GM23338 (cell line): ENCODE results near the gene SLC23A1. TPM values are rescaled to one million over a fixed set of nuclear protein-coding genes. Genes with fewer than 3 reads are reported as not detected.
A peak's percentile ranks its signal among the peaks of the same experiment; 100 is the strongest.

Experiments used
- ATAC-seq: fragments of 200-7000 bp; cut with Tn5 transposase; 3 replicates; pipeline ENCODE4 v1.9.1; 2020
- DNase-seq: peaks from one replicate; pipeline ENCODE4 v3.0.0-alpha.2; 2015; ENCODE audit warnings: low spot score
- H2AFZ ChIP-seq: fragments of 200-600 bp; sonication (generic); 2 replicates; pipeline ENCODE4 v1.8.0; 2016; ENCODE audit warnings: antibody characterized with exemption, mild to moderate bottlenecking, moderate library complexity
- H3F3A ChIP-seq: fragments of 200-600 bp; sonication (generic); replicated peaks from 2 replicates; pipeline ENCODE4 v1.8.0; 2017; ENCODE audit warnings: antibody characterized with exemption, mixed run types, low read depth
- H3K27ac ChIP-seq: fragments of 200-600 bp; sonication (generic); 2 replicates; pipeline ENCODE4 v1.6.1; 2016; ENCODE audit warnings: low read depth
- H3K27me3 ChIP-seq: fragments of 200-600 bp; sonication (generic); 2 replicates; pipeline ENCODE4 v1.8.0; 2016; ENCODE audit warnings: mild to moderate bottlenecking, mixed run types, moderate library complexity; ENCODE audit not compliant: insufficient read depth
- H3K36me3 ChIP-seq: fragments of 200-600 bp; sonication (generic); 2 replicates; pipeline ENCODE4 v1.8.0; 2016; ENCODE audit warnings: mild to moderate bottlenecking; ENCODE audit not compliant: insufficient read depth
- H3K4me1 ChIP-seq: fragments of 200-600 bp; sonication (generic); 2 replicates; pipeline ENCODE4 v1.8.0; 2016; ENCODE audit warnings: mild to moderate bottlenecking, moderate library complexity; ENCODE audit not compliant: insufficient read depth
- H3K4me2 ChIP-seq: fragments of 200-600 bp; sonication (generic); 2 replicates; pipeline ENCODE4 v1.7.1; 2017; ENCODE audit warnings: mixed run types
- H3K4me3 ChIP-seq: fragments of 200-600 bp; sonication (generic); 2 replicates; pipeline ENCODE4 v1.6.1; 2016; ENCODE audit warnings: mixed run types
- H3K79me2 ChIP-seq: fragments of 200-600 bp; sonication (generic); replicated peaks from 2 replicates; pipeline ENCODE4 v1.8.0; 2017; ENCODE audit warnings: mild to moderate bottlenecking; ENCODE audit not compliant: insufficient read depth
- H3K9me2 ChIP-seq: fragments of 200-600 bp; sonication (generic); 2 replicates; pipeline ENCODE4 v1.8.0; 2017; ENCODE audit not compliant: insufficient read depth
- H4K20me1 ChIP-seq: fragments of 200-600 bp; sonication (generic); replicated peaks from 2 replicates; pipeline ENCODE4 v1.8.0; 2017; ENCODE audit warnings: mild to moderate bottlenecking; ENCODE audit not compliant: insufficient read depth
- H3K27ac Mint-ChIP-seq: 2 replicates; pipeline ENCODE4 v1.8.0; 2020; ENCODE audit warnings: inconsistent platforms, mild to moderate bottlenecking, moderate library complexity, mixed read lengths
- H3K27me3 Mint-ChIP-seq: 3 replicates; pipeline ENCODE4 v1.8.0; 2022; ENCODE audit warnings: low read depth, mild to moderate bottlenecking, moderate library complexity, mixed read lengths, inconsistent platforms; ENCODE audit not compliant: insufficient read depth, poor library complexity
- H3K36me3 Mint-ChIP-seq: 3 replicates; pipeline ENCODE4 v1.8.0; 2021; ENCODE audit warnings: low read depth, mild to moderate bottlenecking, inconsistent platforms, moderate library complexity, mixed read lengths
- H3K4me1 Mint-ChIP-seq: 3 replicates; pipeline ENCODE4 v1.8.0; 2020; ENCODE audit warnings: mild to moderate bottlenecking, inconsistent platforms, mixed read lengths
- H3K4me3 Mint-ChIP-seq: 3 replicates; pipeline ENCODE4 v1.8.0; 2021; ENCODE audit warnings: moderate library complexity, mild to moderate bottlenecking, inconsistent platforms, mixed read lengths
- H3K9me3 Mint-ChIP-seq: 3 replicates; pipeline ENCODE4 v1.8.0; 2020; ENCODE audit warnings: moderate library complexity, mild to moderate bottlenecking, inconsistent platforms, mixed read lengths
- CREB1 ChIP-seq: fragments of 250-450 bp; sonication (Bioruptor Pico); IDR thresholded peaks from 2 replicates; pipeline ENCODE4 v1.5.0; 2020; ENCODE audit warnings: low read depth, mild to moderate bottlenecking, moderate library complexity
- EZH2 ChIP-seq: fragments of 200-600 bp; sonication (generic); IDR thresholded peaks from one replicate; pipeline ENCODE4 v1.8.0; 2017; ENCODE audit warnings: antibody characterized with exemption, mild to moderate bottlenecking, low read depth; ENCODE audit not compliant: unreplicated experiment
- NANOG ChIP-seq: IDR thresholded peaks from 2 replicates; pipeline ENCODE4 v1.6.1; 2016; ENCODE audit warnings: antibody characterized with exemption, borderline replicate concordance
- POLR2AphosphoS5 ChIP-seq: IDR thresholded peaks from 2 replicates; pipeline ENCODE4 v1.6.1; 2016; ENCODE audit warnings: antibody characterized with exemption, low read depth
- ZNF114 ChIP-seq: fragments of 250-450 bp; sonication (Bioruptor Pico); IDR thresholded peaks from 2 replicates; pipeline ENCODE4 v1.5.0; 2020; ENCODE audit warnings: mild to moderate bottlenecking, moderate library complexity
- ZNF331 ChIP-seq: fragments of 250-450 bp; sonication (Bioruptor Pico); IDR thresholded peaks from 2 replicates; pipeline ENCODE4 v1.5.0; 2020; ENCODE audit warnings: low read depth, mild to moderate bottlenecking, moderate library complexity
- ZNF462 ChIP-seq: fragments of 250-450 bp; sonication (Bioruptor Pico); IDR thresholded peaks from 2 replicates; pipeline ENCODE4 v1.5.0; 2020; ENCODE audit warnings: mild to moderate bottlenecking, moderate library complexity
- polyA plus RNA-seq: library from polyadenylated mRNA; unstranded; fragments of >200 nt; fragmentation: Nextera tagmentation; extraction: Ambion mirVana; gene quantifications from 2 replicates; pipeline ENCODE4 v1.2.1, GENCODE V29; 2016
- total RNA-seq: library from RNA; depleted of rRNA; stranded (reverse); fragments of >200 nt; shearing (Covaris generic); gene quantifications from 2 replicates; pipeline ENCODE4 v1.2.3, GENCODE V29; 2014

Gene SLC23A1
- total and polyA plus RNA-seq, 2 experiments from 2014 or later = 0.29 TPM; not detected in 1

DNA sequence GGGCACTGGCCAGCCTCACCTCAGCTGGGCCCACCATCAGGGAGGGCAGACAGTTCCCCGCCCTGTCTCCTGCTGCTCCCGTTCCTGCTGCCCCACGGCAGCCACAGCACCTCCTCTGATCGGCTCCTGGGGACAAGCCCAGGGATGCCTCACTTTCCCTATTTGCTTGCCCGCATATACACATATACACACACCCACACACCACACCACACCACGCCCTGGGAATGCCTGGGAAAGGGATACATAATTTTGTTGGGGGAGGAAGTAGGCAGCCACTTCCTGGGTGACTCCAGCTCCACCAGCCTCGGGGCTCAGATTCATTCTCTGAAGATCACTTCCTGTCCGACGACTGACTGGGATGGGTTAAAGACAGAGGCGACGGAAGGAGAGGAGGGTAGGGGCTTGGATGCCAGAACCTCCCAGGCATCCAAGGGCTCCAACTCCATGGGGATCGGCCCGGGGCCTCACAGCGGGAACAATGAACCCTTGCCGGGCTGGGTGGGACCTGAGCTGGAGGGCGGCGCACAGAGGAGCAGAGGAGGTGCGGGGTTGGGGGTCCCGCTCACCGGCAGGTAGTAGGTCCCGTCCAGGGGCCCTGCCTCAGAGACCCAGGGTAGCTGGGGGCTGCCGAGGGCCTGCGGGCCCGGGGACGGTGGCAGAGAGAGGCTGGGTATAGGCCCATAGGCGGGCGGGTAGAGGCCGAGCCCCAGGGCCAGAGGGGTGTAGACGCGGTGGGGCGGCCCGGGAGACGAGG, 8.7 kb upstream of the SLC23A1 start (continued):
- no peak for TF ChIP-seq ZNF462 (CRISPR knock-in tag)
- TF ChIP-seq EZH2 = no peak

- Histone ChIP-seq H3K27me3 (peaks cover 40% of the 10 kb centered on the region), H3K9me2 (no peaks in the 10 kb centered on the region), H3K79me2 (no peaks in the 10 kb centered on the region), H3F3A (peaks cover 21% of the 10 kb centered on the region), H3K4me2 (peak overlapping the region; percentile 96), H2AFZ (no peak overlapping the region), H3K4me1 (peaks cover 16% of the 10 kb centered on the region), H3K4me3 (peak overlapping the region; percentile 81; the same call in 1 of the 2 replicates), H3K36me3 (no peaks in the 10 kb centered on the region), H4K20me1 (no peaks in the 10 kb centered on the region), H3K27ac (no peak overlapping the region)
- Mint-ChIP-seq H3K27ac (no peak overlapping the region), H3K4me3 (peak overlapping the region; percentile 9; the same call in 1 of the 3 replicates), H3K27me3 (peaks cover 53% of the 10 kb centered on the region), H3K36me3 (no peaks in the 10 kb centered on the region; the same call in 2 of the 3 replicates), H3K9me3 (no peaks in the 10 kb centered on the region), H3K4me1 (peaks cover 33% of the 10 kb centered on the region)
- no peak for ATAC-seq
- no peak for DNase-seq
- TF ChIP-seq ZNF462 (CRISPR knock-in tag) (no peak), CREB1 (no peak), ZNF331 (CRISPR knock-in tag) (no peak), NANOG (no peak), ZNF114 (CRISPR knock-in tag) (no peak), POLR2AphosphoS5 (no peak)
Measured at GRCh38 chr5:139390639-139391569, 7.8 kb upstream of the SLC23A1 start.
